OCI-LY3 (cell line): ENCODE data around the gene CFAP46.
"Not testable (repeated sequence)": the region's sequence is repeated elsewhere in the genome, so short reads cannot be mapped to it uniquely, and the experiment has no call there.

Source experiments
- H2AFZ ChIP-seq: fragments of 200-600, 300-600 bp; shearing (Covaris generic); 2 replicates; pipeline ENCODE4 v1.6.0; 2014; ENCODE audit warnings: antibody characterized with exemption, low read depth, low read length
- H3K27ac ChIP-seq: fragments of 200-600, 300-600 bp; sonication (generic); 2 replicates; pipeline ENCODE4 v1.5.1; 2014; ENCODE audit warnings: mild to moderate bottlenecking, low read length, moderate library complexity, mixed read lengths
- H3K27me3 ChIP-seq: fragments of 200-600, 300-600 bp; sonication (generic); 2 replicates; pipeline ENCODE4 v1.6.1; 2014; ENCODE audit warnings: low read depth, low read length, mixed read lengths
- H3K36me3 ChIP-seq: fragments of 200-600, 300-600 bp; sonication (generic); replicated peaks from 2 replicates; pipeline ENCODE3; 2014; ENCODE audit warnings: low read depth, low read length, mixed read lengths
- H3K4me1 ChIP-seq: fragments of 300-600, 200-600 bp; sonication (generic); 2 replicates; pipeline ENCODE4 v1.6.1; 2014; ENCODE audit warnings: low read length, mixed read lengths
- H3K4me2 ChIP-seq: fragments of 200-600, 300-600 bp; sonication (generic); 2 replicates; pipeline ENCODE4 v1.6.1; 2014; ENCODE audit warnings: low read length, mixed read lengths
- H3K4me3 ChIP-seq: fragments of 300-600, 200-600 bp; sonication (generic); 2 replicates; pipeline ENCODE4 v1.5.1; 2014; ENCODE audit warnings: antibody characterized with exemption, mild to moderate bottlenecking, low read length, moderate library complexity
- H3K79me2 ChIP-seq: fragments of 300-600, 200-600 bp; shearing (Covaris generic); 2 replicates; pipeline ENCODE4 v1.6.1; 2014; ENCODE audit warnings: mild to moderate bottlenecking, low read length, mixed read lengths
- H3K9ac ChIP-seq: fragments of 300-600, 200-600 bp; shearing (Covaris generic); 2 replicates; pipeline ENCODE4 v1.6.0; 2014; ENCODE audit warnings: mild to moderate bottlenecking, low read length, moderate library complexity
- H3K9me3 ChIP-seq: fragments of 200-600, 300-600 bp; shearing (Covaris generic); 2 replicates; pipeline ENCODE4 v1.6.1; 2014; ENCODE audit warnings: low read length, mixed read lengths; ENCODE audit not compliant: insufficient read depth
- H4K20me1 ChIP-seq: fragments of 200-600, 300-600 bp; sonication (generic); 2 replicates; pipeline ENCODE4 v1.6.1; 2016; ENCODE audit warnings: low read length, mixed read lengths; ENCODE audit not compliant: insufficient read depth
- EZH2phosphoT487 ChIP-seq: fragments of 200-600 bp; shearing (Covaris generic); IDR thresholded peaks from 2 replicates; pipeline ENCODE4 v1.6.1; 2018; ENCODE audit warnings: antibody characterized with exemption, mixed run types, low read depth
- TF ChIP-seq, protein P1 (sequence below): fragments of 200-600, 300-600 bp; sonication (generic); IDR thresholded peaks from 2 replicates; pipeline ENCODE4 v1.5.1; 2014; ENCODE audit warnings: antibody characterized with exemption, low read length, low read depth

The CFAP46 gene

DNA sequence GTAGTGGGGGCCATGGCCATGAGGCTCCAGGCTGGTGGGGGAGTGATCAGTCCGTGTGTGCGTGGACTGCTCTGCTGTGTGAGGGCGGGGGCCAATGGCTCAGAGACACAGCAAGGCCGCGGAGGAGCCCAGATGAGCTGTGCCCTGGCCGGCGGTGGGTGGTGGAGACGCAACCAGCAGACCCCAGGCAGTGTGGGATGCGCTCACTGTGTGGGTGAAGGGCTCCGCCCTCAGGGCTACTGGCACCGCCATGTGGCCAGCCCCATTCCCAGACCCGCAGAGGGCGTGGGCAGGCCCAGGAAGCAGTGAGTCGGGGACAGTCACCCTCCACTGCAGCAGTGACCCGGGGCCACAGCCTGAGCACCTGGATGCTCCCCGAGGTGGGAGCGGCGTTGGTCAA lies 165.5 kb downstream of the CFAP46 start:
- H4K20me1 ChIP-seq = no peaks in the 10 kb centered on the region
- no peak overlapping the region for H2AFZ ChIP-seq
- H3K9ac ChIP-seq = no peak overlapping the region
- no peak overlapping the region for H3K27ac ChIP-seq
- TF ChIP-seq, protein P1, sequence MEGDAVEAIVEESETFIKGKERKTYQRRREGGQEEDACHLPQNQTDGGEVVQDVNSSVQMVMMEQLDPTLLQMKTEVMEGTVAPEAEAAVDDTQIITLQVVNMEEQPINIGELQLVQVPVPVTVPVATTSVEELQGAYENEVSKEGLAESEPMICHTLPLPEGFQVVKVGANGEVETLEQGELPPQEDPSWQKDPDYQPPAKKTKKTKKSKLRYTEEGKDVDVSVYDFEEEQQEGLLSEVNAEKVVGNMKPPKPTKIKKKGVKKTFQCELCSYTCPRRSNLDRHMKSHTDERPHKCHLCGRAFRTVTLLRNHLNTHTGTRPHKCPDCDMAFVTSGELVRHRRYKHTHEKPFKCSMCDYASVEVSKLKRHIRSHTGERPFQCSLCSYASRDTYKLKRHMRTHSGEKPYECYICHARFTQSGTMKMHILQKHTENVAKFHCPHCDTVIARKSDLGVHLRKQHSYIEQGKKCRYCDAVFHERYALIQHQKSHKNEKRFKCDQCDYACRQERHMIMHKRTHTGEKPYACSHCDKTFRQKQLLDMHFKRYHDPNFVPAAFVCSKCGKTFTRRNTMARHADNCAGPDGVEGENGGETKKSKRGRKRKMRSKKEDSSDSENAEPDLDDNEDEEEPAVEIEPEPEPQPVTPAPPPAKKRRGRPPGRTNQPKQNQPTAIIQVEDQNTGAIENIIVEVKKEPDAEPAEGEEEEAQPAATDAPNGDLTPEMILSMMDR = no peak
- no peak for TF ChIP-seq EZH2phosphoT487
- no peaks in the 10 kb centered on the region for H3K36me3 ChIP-seq
- H3K79me2 ChIP-seq = no peaks in the 10 kb centered on the region
- H3K9me3 ChIP-seq = no peaks in the 10 kb centered on the region
- H3K4me1 ChIP-seq = no peaks in the 10 kb centered on the region
- H3K27me3 ChIP-seq = no peaks in the 10 kb centered on the region
- no peak overlapping the region for H3K4me3 ChIP-seq
- no peak overlapping the region for H3K4me2 ChIP-seq

DNA sequence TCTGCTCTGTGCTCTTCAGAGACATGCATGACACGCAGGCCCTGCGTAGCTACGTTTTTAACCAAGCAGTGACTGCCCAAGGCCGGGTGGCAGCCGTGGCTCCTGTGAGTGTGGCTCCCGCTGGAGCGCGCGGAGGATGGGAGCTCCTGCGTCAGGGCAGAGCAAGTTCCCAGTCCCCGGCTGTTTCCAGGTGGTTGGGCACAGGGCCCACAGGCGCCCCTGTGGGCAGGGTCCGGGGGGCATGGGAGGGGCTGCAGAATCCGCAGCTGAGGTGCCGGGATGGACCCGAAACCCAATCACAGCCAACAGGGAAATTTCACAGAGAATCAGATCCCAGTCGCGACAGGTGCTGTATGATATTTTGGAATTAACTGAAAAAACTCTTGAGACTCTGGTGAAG lies 166.2 kb downstream of the CFAP46 start:
- H2AFZ ChIP-seq = no peak overlapping the region
- no peaks in the 10 kb centered on the region for H4K20me1 ChIP-seq
- H3K9ac ChIP-seq = no peak overlapping the region
- no peak for TF ChIP-seq EZH2phosphoT487
- TF ChIP-seq, protein P1 = no peak
- H3K4me1 ChIP-seq = no peaks in the 10 kb centered on the region
- no peaks in the 10 kb centered on the region for H3K27me3 ChIP-seq
- H3K4me2 ChIP-seq = no peak overlapping the region
- H3K36me3 ChIP-seq = no peaks in the 10 kb centered on the region
- no peaks in the 10 kb centered on the region for H3K79me2 ChIP-seq
- H3K9me3 ChIP-seq = no peaks in the 10 kb centered on the region
- no peak overlapping the region for H3K27ac ChIP-seq
- H3K4me3 ChIP-seq = no peak overlapping the region

- Histone ChIP-seq H3K4me2 (no peak overlapping the region), H3K27ac (no peak overlapping the region), H3K27me3 (no peaks in the 10 kb centered on the region), H3K4me3 (no peak overlapping the region), H3K4me1 (no peaks in the 10 kb centered on the region), H4K20me1 (no peaks in the 10 kb centered on the region), H2AFZ (no peak overlapping the region), H3K9ac (no peak overlapping the region), H3K9me3 (no peaks in the 10 kb centered on the region), H3K36me3 (no peaks in the 10 kb centered on the region), H3K79me2 (no peaks in the 10 kb centered on the region)
- TF ChIP-seq, protein P1 = no peak
- no peak for TF ChIP-seq EZH2phosphoT487
Measured at GRCh38 chr10:132774902-132775863, 167.2 kb downstream of the CFAP46 start.

- H3K4me3 ChIP-seq = no peak overlapping the region
- H2AFZ ChIP-seq = no peak overlapping the region
- no peaks in the 10 kb centered on the region for H3K79me2 ChIP-seq
- no peaks in the 10 kb centered on the region for H3K27me3 ChIP-seq
- H3K9me3 ChIP-seq = no peaks in the 10 kb centered on the region
- no peak overlapping the region for H3K9ac ChIP-seq
- H4K20me1 ChIP-seq = no peaks in the 10 kb centered on the region
- TF ChIP-seq, protein P1 = no peak
- no peak for TF ChIP-seq EZH2phosphoT487
- no peaks in the 10 kb centered on the region for H3K36me3 ChIP-seq
- H3K4me2 ChIP-seq = no peak overlapping the region
- no peak overlapping the region for H3K27ac ChIP-seq
- no peaks in the 10 kb centered on the region for H3K4me1 ChIP-seq
Measured at GRCh38 chr10:132774181-132774901, 168.0 kb downstream of the CFAP46 start.

DNA sequence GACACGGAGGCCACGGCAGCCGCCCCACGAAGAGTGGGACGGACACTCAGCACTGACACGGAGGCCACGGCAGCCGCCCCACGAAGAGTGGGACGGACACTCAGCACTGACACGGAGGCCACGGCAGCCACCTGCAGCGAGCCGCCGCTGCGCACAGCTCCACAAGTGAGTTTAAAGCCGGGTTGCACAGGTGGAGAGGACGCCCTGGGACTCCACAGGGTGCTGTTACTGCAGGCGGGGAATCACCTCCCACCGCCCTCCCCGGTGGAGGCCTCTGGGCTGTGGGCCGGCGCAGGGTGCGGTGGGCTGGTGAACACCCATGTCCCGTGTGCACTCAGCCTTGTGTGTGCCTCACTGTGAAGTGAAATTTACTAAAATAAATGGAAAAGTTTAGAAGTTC lies 169.6 kb downstream of the CFAP46 start:
- H3K4me1 ChIP-seq, H3K36me3 ChIP-seq, H3K79me2 ChIP-seq, H3K9me3 ChIP-seq, H3K4me2 ChIP-seq, H3K9ac ChIP-seq, H3K27ac ChIP-seq, H2AFZ ChIP-seq, H4K20me1 ChIP-seq, H3K4me3 ChIP-seq, H3K27me3 ChIP-seq: not testable (repeated sequence)
